ENCODE results near the gene BCORL1.

GRCh38 chrX:129996120-129996519 is 13.7 kb downstream of the BCORL1 start:
- TF ChIP-seq CTCF (IDR thresholded peaks at IDR 0.05; ENCODE audit: low read depth, low read length): no peak
- TF ChIP-seq MYC (IDR thresholded peaks at IDR 0.05; ENCODE audit: low read depth, low read length): no peak

Measured in NB4 (cell line).